Neural progenitor cell (in vitro differentiated cells): ENCODE data around the gene CRHR2. TPM values are rescaled to one million over a fixed set of nuclear protein-coding genes. Genes with fewer than 3 reads are reported as not detected.

Experiments used
- DNase-seq: peaks from one replicate; pipeline ENCODE4 v3.0.0-alpha.2; 2016; ENCODE audit warnings: low spot score
- H2AFZ ChIP-seq: fragments of 200-600 bp; sonication (generic); replicated peaks from 2 replicates; pipeline ENCODE4 v1.6.1; 2016; ENCODE audit warnings: antibody characterized with exemption
- H3F3A ChIP-seq: fragments of 200-600 bp; sonication (generic); 2 replicates; pipeline ENCODE4 v1.6.1; 2016; ENCODE audit warnings: antibody characterized with exemption, low read depth
- H3K27ac ChIP-seq: fragments of 200-600 bp; sonication (generic); 2 replicates; pipeline ENCODE4 v1.5.1; 2016; ENCODE audit warnings: mild to moderate bottlenecking
- H3K27me3 ChIP-seq: fragments of 200-600 bp; sonication (generic); 2 replicates; pipeline ENCODE4 v1.6.1; 2016; ENCODE audit warnings: mild to moderate bottlenecking, moderate library complexity
- H3K36me3 ChIP-seq: fragments of 200-600 bp; sonication (generic); 2 replicates; pipeline ENCODE4 v1.5.1; 2016
- H3K4me1 ChIP-seq: fragments of 200-600 bp; sonication (generic); 2 replicates; pipeline ENCODE4 v1.6.1; 2016; ENCODE audit warnings: mixed run types
- H3K4me2 ChIP-seq: fragments of 200-600 bp; sonication (generic); 2 replicates; pipeline ENCODE4 v1.6.1; 2016
- H3K4me3 ChIP-seq: fragments of 200-600 bp; sonication (generic); 2 replicates; pipeline ENCODE4 v1.5.1; 2016
- H3K79me2 ChIP-seq: fragments of 200-600 bp; sonication (generic); 2 replicates; pipeline ENCODE4 v1.6.1; 2016; ENCODE audit warnings: low read depth
- H3K9ac ChIP-seq: fragments of 200-600 bp; sonication (generic); 2 replicates; pipeline ENCODE4 v1.6.1; 2016
- H3K9me3 ChIP-seq: fragments of 200-600 bp; sonication (generic); 2 replicates; pipeline ENCODE4 v1.5.1; 2016; ENCODE audit warnings: low read depth
- H4K20me1 ChIP-seq: fragments of 200-600 bp; sonication (generic); 2 replicates; pipeline ENCODE4 v1.6.1; 2016; ENCODE audit warnings: low read depth
- H3K27ac Mint-ChIP-seq: 3 replicates; pipeline ENCODE4 v1.8.0; 2021; ENCODE audit warnings: mixed read lengths
- H3K27me3 Mint-ChIP-seq: 2 replicates; pipeline ENCODE4 v1.8.0; 2022; ENCODE audit warnings: low read depth, mild to moderate bottlenecking, inconsistent platforms, moderate library complexity, mixed read lengths; ENCODE audit not compliant: insufficient read depth
- H3K36me3 Mint-ChIP-seq: 3 replicates; pipeline ENCODE4 v1.8.0; 2021; ENCODE audit warnings: mixed read lengths
- H3K4me1 Mint-ChIP-seq: 3 replicates; pipeline ENCODE4 v1.8.0; 2021; ENCODE audit warnings: mixed read lengths
- H3K4me3 Mint-ChIP-seq: 3 replicates; pipeline ENCODE4 v1.8.0; 2021; ENCODE audit warnings: mild to moderate bottlenecking, moderate library complexity, mixed read lengths
- H3K9me3 Mint-ChIP-seq: 3 replicates; pipeline ENCODE4 v1.8.0; 2020; ENCODE audit warnings: mixed read lengths
- CTCF ChIP-seq: fragments of 200-600 bp; sonication (generic); IDR thresholded peaks from 2 replicates; pipeline ENCODE4 v1.5.1; 2017; ENCODE audit warnings: antibody characterized with exemption, mild to moderate bottlenecking
- EZH2 ChIP-seq: fragments of 200-600 bp; sonication (generic); IDR thresholded peaks from 2 replicates; pipeline ENCODE4 v1.6.1; 2017; ENCODE audit warnings: antibody characterized with exemption, mild to moderate bottlenecking, moderate library complexity
- EZH2phosphoT487 ChIP-seq: fragments of 200-600 bp; sonication (generic); IDR thresholded peaks from 2 replicates; pipeline ENCODE4 v1.6.1; 2017; ENCODE audit warnings: antibody characterized with exemption
- total RNA-seq: library from RNA; depleted of rRNA; stranded (reverse); fragments of >200 nt; gene quantifications from 2 replicates; pipeline ENCODE4 v1.2.3, GENCODE V29; 2015; ENCODE audit warnings: low replicate concordance

CRHR2 gene
- total RNA-seq, 1 donor from 2014 or later = not detected

GRCh38 chr7:30707391-30708357 lies 25.4 kb upstream of the CRHR2 start:
- peak overlapping the region; percentile 66 for H3K27ac Mint-ChIP-seq
- H3K27ac ChIP-seq = no peak overlapping the region

GRCh38 chr7:30706908-30707307 lies 24.7 kb upstream of the CRHR2 start:
- Histone ChIP-seq H3F3A (no peaks in the 10 kb centered on the region), H3K36me3 (no peaks in the 10 kb centered on the region), H3K4me1 (peaks cover 4% of the 10 kb centered on the region), H3K4me3 (no peak overlapping the region), H3K4me2 (no peak overlapping the region), H3K9me3 (no peaks in the 10 kb centered on the region), H3K27ac (no peak overlapping the region), H4K20me1 (no peaks in the 10 kb centered on the region), H3K9ac (no peak overlapping the region), H2AFZ (no peak overlapping the region), H3K27me3 (no peaks in the 10 kb centered on the region), H3K79me2 (no peaks in the 10 kb centered on the region)
- Mint-ChIP-seq H3K4me1 (peaks cover 14% of the 10 kb centered on the region), H3K9me3 (no peaks in the 10 kb centered on the region), H3K27ac (peak overlapping the region; percentile 76), H3K4me3 (no peak overlapping the region), H3K27me3 (peaks cover 2% of the 10 kb centered on the region), H3K36me3 (no peaks in the 10 kb centered on the region)
- TF ChIP-seq EZH2phosphoT487 (no peak), EZH2 (no peak), CTCF (no peak)
- DNase-seq = no peak

More at GRCh38 chr7:30707391-30708357, 25.4 kb upstream of the CRHR2 start:
- peaks cover 4% of the 10 kb centered on the region for H3K4me1 ChIP-seq
- no peaks in the 10 kb centered on the region for H3K27me3 ChIP-seq
- H2AFZ ChIP-seq = no peak overlapping the region
- no peaks in the 10 kb centered on the region for H4K20me1 ChIP-seq
- H3K4me3 ChIP-seq = no peak overlapping the region
- H3K9ac ChIP-seq = no peak overlapping the region
- TF ChIP-seq CTCF (no peak), EZH2 (no peak), EZH2phosphoT487 (no peak)
- H3K79me2 ChIP-seq = no peaks in the 10 kb centered on the region
- H3K4me1 Mint-ChIP-seq = peaks cover 14% of the 10 kb centered on the region
- peaks cover 2% of the 10 kb centered on the region for H3K27me3 Mint-ChIP-seq
- no peaks in the 10 kb centered on the region for H3K9me3 Mint-ChIP-seq
- no peaks in the 10 kb centered on the region for H3K9me3 ChIP-seq
- peak overlapping the region; percentile 48 for H3K4me3 Mint-ChIP-seq
- DNase-seq = no peak
- H3K36me3 ChIP-seq = no peaks in the 10 kb centered on the region
- no peaks in the 10 kb centered on the region for H3F3A ChIP-seq
- no peak overlapping the region for H3K4me2 ChIP-seq
- H3K36me3 Mint-ChIP-seq = no peaks in the 10 kb centered on the region

GRCh38 chr7:30706316-30706715 lies 24.1 kb upstream of the CRHR2 start:
- H3K4me3 Mint-ChIP-seq = no peak overlapping the region
- Histone ChIP-seq H3K9ac (no peak overlapping the region), H3K36me3 (no peaks in the 10 kb centered on the region), H3F3A (no peaks in the 10 kb centered on the region), H3K27me3 (no peaks in the 10 kb centered on the region), H3K4me2 (no peak overlapping the region), H3K9me3 (no peaks in the 10 kb centered on the region), H3K4me3 (no peak overlapping the region), H3K27ac (no peak overlapping the region), H3K4me1 (peaks cover 4% of the 10 kb centered on the region), H2AFZ (no peak overlapping the region), H4K20me1 (no peaks in the 10 kb centered on the region), H3K79me2 (no peaks in the 10 kb centered on the region)
- no peaks in the 10 kb centered on the region for H3K9me3 Mint-ChIP-seq
- no peak for TF ChIP-seq EZH2
- no peak for TF ChIP-seq EZH2phosphoT487
- no peak for TF ChIP-seq CTCF
- no peaks in the 10 kb centered on the region for H3K36me3 Mint-ChIP-seq
- H3K27ac Mint-ChIP-seq = no peak overlapping the region
- peaks cover 2% of the 10 kb centered on the region for H3K27me3 Mint-ChIP-seq
- no peak for DNase-seq
- H3K4me1 Mint-ChIP-seq = peaks cover 14% of the 10 kb centered on the region
